GM18909 (cell line): ENCODE measurements around the gene UBXN10.
"Not testable (repeated sequence)": the region's sequence is repeated elsewhere in the genome, so short reads cannot be mapped to it uniquely, and the experiment has no call there.

ENCODE experiments used
- ATAC-seq: cut with Tn5 transposase; IDR thresholded peaks from one replicate; pipeline ENCODE4 v1.9.1; 2021; ENCODE audit warnings: mild to moderate bottlenecking; ENCODE audit not compliant: unreplicated experiment, poor library complexity

UBXN10 gene

DNA sequence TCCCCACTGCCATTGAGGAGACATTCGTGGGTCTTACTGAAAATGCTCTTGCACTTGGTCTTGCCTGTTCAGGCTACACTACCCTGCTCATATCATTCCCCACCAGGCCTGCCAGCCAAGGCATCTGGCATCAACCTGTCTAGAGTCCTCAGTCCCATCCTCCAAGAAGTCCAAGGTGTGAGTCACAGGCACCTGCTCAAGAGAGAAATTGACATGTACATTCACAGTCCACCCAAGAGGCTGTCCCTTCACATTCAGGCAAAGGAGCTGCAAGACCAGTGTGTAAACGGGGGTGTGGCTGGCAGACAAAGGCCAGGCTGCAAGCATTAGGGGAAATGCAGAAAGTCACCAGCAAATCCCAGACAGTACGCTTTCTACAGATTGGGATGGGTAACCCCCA lies 13.5 kb downstream of the UBXN10 start:
- no peak for ATAC-seq

DNA sequence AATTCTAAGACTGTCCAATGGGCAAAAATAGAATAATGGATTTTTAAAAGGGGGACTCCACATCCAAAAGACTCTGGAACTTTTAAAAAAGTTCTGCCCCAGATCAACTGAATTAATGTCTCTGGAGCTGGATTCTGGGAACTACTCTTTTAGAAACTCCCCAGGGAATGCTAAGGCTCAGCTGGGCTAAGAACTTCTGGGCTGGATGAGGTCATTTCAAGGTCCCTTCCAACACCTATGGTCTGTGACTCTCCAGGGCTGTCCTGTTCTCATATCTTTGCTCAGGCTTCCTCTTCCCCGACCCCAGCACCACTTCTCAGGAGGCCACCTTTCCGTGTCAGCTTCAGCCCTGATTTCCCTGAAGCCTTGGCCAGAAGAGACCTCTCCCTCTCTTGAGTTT lies 13.9 kb downstream of the UBXN10 start:
- no peak for ATAC-seq

DNA sequence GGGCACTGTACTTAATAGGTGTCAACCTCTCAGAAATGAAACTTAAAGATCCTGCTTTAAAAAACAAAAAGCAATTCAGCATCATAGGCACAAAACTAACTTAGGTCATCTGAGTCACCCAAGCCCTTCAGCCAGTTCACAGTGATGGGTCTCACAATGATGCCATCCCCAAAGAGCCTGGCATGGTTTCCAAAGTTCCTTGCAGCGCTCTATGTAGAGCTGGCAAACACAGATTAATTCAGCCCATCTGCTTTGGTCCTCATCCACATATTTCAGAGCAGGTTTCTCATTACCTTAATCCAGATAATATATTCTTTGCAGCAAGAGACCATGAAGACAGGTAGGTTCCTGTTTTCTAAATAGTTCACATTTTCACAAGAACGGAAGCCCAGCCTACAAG lies 15.1 kb downstream of the UBXN10 start:
- no peak for ATAC-seq

DNA sequence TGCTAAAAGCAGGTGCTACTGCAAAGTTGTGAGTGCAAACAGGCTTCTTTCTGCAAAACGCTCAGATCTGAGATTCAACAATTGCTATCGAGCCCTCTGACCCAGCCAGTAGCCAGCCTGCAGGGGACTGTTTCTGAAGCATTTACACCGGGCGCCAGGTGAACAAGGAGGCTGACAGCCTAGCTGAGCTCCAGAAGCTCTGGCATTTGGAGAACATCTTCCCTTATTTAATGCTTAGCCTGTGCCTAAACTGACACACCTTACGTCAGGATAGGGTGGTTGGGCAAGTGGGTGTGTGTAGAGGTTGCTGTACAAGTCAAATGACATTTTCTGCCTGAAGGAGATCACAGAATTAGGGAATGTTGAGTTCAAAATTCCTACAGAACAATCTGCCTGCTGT lies 16.3 kb downstream of the UBXN10 start:
- ATAC-seq: no peak

DNA sequence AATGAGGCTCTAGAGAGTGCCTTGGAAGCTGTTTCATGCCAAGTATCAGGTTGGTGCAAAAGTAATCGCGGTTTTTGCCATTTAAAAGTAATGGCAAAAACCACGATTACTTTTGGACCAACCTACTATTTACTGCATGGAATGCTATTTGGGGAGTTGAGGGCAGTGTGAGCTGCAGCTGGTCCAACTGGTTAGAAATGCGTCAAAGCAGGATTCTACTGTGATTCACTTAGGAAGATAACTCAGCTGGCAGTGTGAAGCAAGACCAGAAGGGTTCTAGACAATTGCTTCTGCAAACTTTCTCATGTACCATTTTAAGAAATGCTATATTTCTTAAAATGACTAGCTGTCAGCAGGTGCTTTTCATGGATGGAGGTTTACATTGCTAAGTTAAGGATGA lies 21.6 kb downstream of the UBXN10 start:
- no peak for ATAC-seq

DNA sequence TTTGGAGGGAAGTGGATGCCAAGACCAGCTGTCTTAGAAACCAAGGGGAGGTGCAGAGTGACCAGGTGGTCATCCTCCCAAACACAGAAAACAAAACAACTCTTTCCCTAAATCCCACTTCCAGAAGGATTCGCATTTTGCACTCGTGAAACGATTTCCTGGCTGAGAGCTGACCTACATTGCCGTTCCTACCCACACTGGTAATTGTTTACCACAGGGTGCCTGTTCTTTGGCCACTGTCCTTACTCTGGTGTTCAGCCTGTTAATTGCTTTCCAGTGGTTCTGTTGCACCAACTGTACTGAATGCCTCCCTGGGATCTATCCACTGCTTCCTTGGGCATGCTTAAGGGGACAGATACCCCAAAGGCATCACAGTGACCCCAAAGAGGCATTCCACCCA lies 23.6 kb downstream of the UBXN10 start:
- ATAC-seq: no peak

DNA sequence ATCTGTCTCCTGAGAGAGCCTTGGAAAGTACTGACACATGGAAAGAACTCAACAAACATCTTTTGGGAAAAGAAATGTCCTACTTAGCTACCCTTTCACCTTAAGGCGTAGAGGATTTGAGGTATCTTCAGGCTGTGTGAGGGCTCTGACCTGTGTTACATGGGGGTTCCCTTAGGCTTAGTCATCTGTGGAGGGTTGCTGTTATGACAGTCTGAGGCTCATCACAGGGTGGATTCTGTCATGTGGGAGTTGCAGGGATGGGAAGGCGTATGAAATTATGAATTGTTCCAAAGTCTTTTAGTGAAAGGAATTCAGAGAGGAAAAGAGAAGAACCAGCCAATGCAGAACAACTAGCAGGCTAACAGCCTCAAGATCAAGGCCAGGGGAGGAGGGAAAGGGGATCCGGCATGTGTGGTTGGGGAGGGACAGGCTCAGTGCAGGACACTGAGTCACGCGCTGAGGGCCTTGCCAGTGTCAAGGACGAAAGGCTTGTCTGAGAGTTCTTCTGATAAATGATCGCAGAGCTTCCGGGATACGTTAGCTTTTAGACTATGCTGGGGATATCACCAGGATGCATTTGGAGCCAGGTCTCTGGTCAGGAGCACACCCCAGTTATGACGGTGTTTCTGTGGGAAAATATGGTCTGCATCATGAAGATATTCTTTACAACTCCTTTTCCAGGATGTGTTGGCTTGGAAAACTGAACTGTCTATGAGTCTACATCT lies 25.0 kb downstream of the UBXN10 start:
- no peak for ATAC-seq

DNA sequence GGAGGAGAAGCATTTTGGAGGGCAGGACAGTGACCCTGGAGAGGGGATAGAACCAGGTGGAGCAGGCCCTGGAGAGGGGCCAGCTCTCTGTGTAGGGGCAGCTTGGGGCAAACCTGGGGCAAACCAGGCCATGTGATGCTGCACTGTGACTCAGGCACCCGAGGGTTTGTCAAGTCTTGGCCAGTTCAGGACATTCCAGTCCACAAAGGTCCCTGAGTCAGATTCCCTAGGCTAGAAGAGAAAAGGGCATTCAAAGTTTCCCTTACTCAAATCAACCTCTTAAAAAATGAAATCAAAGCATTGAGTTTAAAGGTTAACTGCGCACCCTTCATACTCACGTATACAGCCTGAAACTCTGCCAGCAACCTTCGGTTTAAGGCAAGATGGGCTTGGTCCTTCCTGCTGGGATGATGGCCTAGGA lies 25.6 kb downstream of the UBXN10 start:
- ATAC-seq: no peak

DNA sequence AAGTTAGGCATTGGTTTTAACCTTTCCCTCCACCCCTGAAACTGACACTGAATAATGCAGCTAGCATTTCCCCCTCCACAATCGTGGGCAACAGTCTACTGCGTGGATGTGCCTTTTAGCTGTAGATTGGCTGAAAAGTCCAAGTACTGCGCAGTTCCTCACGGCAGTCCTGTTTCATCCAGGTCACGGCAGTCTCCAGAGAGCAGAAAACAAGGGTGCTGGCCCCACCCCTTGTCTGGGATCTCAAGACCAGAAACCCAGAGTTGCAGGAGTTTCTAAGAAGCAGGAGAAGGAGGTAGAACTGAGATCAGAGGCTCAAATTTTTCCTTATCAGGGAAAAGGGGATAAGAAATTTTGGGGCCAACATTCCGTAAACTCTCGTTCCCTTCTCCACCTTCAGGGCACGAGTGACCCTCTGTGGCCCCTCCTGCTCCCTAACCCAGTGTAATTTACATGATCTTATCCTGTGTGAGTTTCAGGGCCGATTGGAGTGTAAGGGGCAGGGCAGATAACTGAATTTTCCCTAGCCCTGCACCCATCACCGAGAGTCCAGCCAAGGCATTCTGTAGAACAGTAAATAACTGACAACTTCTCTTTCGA lies 26.3 kb downstream of the UBXN10 start:
- no peak for ATAC-seq

DNA sequence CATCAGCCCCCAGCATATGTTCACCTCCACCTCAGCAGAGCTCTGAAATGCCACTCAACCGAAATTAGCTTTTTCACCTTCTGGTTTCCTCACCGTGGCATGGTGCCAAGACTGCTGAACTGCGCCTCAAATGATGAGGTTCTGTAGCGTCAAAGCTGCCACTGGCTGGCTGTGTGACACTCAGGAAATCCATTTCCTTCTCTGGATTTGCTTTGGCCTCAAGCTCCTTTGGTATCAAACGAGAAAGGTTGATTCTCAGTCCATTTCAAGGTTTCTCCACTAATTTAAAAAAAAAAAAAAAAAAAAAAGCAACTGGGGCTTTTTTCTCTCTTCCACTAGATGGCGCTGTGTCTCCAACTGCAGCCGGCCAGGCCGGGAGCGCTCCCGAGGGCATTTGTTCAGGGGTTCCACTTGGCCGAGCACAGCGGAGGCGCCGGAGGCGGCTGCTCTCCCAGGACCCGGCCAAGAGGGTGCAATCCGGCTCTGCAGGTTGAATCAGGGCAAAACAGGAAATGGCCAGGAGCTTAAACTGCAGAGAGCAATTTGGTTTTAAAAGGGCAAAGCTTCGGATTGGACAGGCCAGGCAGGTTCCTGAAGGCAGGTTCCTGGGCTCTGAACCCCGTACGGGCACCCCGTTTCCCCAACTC lies 26.9 kb downstream of the UBXN10 start:
- ATAC-seq: no peak

DNA sequence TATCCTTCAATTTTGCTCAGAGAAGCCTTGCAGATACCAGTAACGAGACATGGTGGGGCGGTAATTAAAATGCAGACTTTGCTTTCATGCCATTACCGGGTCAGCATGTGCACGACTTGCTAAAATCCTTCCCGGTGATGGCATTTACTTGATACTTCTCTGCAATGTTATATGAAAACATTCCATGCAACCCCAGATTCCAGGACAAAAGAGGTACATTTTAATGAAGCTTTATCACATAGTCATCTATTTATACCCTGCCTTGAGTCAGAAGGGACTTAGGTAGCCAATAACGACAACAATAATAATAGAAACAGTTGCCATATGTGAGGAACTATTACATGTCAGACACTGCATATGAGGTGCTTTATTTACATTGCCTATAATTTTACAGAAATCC lies 29.8 kb downstream of the UBXN10 start:
- ATAC-seq: no peak

DNA sequence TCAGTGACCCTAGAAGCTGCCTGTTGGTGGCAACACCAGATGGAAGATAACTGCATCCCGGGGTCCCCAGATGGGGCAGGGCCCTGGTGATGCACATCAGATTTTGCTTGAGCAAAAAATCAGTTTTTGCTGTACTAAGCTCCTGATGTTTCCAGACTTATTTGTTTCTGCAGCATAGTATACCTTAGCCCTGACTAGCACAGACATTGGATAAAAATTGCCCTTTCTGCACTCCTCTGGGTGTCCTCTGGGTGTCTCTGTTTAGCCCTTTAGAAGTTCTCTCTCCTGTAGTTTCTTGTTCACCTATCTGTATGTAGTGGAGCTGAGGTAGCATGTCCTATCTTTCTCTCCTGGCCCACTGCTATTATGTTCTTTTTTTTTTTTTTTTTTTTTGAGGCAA lies 30.7 kb downstream of the UBXN10 start:
- ATAC-seq: no peak

DNA sequence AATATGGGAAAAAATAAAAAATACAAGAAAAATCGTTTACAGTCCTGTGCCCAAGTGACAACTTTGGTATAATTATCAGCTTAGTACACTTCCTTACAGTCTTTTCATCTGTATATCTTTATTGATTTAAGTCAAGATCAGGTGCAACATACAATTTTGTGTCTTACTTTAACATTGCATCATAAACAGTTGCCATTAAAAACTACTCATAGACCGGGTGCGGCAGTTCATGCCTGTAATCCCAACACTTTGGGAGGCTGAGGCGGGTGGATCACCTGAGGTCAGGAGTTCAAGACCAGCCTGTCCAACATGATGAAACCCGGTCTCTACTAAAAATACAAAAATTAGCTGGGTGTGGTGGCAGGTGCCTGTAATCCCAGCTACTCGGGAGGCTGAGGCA lies 33.2 kb downstream of the UBXN10 start:
- ATAC-seq: not testable (repeated sequence)

DNA sequence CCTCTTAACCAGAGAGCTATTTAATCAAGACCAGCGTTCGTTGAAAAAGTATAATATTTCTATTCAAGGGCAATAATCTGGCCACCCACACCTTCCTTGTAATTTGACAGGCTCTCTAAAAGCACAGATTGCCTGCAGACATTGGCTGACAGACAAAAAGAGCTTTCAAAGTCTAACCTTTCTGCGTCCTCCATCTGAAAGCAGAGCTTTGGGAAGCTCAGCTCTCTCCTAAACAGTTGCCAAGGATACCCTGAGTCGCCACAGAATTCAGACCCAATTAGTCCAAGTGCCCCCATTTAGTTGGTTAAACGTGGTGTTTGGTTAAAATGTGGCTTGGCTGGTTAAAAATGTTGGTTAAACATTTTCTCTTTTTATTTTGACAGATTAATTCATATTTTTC lies 34.1 kb downstream of the UBXN10 start:
- ATAC-seq: no peak

DNA sequence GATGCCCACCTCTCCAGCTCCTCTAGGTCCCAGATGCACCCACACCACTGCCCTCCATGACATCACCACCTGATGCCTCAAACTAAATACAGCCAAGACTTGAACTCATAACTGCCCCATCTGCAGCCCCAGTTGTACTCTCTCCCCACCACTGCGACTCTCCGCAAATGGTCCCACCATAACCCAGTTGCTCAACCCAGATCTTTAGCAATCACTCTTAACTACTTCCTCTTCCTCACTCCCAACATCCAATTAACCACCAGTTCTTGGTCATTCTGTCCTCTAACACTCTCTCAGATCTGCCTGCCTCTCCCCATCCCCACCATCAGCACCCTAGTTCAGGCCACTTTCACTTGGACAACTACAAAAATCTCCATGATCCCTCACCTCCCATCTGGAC lies 37.2 kb downstream of the UBXN10 start:
- ATAC-seq: no peak

DNA sequence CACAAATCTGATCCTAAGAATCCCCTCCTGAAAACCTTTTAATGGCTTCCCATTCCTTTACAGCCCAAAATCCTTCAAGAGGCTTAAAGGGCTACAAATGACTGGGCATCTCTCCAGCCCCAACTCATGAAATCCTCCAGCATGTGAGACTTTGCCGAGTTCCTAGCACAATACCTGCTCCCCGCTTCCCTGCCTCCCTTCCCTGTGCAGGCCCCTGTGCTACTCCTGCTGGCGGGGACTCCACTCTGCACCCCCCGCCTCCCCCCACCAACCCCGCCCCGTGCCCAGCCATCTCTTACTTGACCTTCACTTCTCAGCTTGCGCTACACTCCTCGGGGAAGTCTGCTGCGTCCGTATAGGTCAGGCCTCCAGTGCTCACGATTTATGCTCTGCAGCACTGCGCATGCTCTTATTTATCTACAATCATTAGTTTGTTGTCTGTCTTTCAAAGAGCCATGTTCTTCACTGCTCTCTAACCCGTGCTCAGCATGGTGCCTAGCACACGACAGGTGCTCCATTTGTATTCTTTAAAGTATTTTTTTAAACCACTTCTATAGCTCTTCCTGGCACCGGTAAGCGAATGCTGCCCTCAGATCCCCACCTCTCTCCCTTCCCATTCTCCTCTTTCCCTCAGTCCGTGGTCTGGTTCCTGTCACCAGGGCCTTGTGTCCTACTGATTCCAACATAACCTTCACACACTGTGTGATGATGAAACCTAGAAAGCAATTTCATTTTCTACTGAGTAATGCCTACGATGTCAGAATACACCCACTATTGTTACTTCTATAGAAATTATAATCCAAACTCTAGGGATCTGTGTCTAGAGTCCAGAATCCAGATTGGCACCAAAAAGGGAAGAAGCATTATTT lies 37.9 kb downstream of the UBXN10 start:
- no peak for ATAC-seq

DNA sequence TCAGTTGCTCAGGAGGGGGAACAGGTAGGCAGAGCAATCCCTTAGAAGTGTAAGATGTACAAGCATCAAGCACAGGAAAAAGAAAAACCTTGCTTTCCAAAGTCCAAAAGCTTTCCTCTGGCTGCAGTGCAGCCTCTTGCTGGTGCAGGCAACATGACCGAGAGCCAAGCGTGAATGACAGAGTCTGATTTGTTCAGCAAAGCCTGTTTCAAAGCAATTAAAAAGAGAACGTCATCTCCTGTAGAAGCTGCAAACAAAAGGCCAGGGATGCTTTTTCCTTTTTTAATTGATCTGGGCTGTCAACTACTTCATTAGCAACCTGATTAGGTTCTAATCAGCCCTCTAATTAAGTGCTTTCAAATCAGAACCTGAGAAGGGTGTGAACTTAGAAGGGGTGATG lies 38.6 kb downstream of the UBXN10 start:
- no peak for ATAC-seq

DNA sequence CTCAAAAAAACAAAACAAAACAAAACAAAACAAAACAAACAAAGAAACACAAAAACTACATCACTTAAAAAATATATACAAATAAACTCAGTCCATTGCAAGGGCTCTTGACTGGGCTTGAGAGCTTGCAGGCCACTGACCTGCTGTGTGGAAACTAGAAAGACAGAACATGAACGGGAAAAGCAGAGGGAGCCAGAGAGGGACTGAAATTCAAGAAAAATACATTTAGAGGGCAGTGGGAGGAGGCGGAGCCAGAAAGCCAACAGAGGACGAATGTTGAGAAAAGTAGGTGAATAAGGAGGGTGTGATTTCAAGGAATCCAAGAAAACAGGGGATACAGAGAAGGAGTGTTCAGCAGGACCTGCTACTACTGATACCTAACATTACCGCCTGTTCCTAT lies 41.8 kb downstream of the UBXN10 start:
- ATAC-seq: no peak

DNA sequence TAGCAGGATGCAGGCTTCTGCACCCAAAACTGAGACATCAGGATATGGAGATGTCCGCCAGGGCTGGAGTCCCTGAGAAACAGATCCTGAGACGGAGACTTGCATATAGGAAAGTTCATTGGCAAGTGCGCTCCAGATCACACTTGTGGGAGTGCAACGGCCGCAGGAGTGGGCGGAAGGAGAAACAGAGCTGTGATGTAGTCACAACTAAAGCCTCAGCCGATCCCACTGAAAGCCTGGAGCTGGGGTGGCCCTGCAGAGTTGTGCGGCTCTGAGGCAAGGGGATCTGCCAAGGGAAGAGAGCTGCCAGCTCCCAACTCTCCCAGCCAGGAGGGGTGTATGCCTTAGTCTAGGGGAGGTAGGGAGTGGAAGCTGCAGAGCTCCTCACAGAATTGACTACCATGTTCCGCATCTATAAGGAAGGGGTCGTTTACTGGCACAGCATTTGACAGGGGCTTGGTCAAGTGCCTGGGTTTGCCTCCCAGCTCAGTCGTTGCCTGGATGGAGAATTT lies 42.5 kb downstream of the UBXN10 start:
- no peak for ATAC-seq

DNA sequence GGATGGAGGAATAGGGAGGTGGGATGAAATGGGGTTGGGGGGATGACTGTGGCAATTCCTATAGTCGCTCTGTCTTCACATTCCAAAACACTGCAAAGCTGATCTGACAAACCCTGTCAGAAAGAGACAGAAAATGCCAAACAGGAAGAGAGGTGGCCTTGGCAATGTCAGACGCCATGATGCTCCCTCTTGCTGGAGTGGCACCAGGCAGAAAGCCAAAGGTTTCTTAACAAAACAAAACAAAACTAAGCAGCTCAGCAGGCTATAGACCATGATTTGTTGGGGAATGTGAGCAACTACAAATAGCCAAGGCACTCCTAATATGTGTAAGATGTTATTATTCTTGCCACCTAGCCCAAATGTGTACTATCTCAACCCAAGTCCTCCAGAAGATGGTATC lies 43.3 kb downstream of the UBXN10 start:
- ATAC-seq: no peak

DNA sequence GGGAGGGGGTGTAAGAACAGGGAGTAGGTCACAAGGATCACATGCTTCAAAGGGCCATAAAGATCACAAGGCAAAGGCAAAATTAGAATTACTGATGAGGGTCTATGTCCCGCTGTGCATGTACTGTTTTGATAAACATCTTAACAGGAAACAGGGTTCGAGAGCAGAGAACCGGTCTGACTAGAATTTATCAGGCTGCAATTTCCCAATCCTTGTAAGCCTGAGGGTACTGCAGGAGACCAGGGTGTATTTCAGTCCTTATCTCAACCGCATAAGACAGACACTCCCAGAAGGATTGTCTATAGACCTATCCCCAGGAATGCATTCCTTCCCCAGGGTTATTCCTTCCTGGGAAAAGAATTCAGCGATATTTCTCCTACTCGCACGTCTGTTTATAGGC lies 46.7 kb downstream of the UBXN10 start:
- not testable (repeated sequence) for ATAC-seq
